Type B pancreatic cell (in vitro differentiated cells): ENCODE measurements around the gene SLC1A6. TPM values are rescaled to one million over a fixed set of nuclear protein-coding genes. Genes with fewer than 3 reads are reported as not detected.

ENCODE experiments used
- DNase-seq: peaks from one replicate; pipeline ENCODE4 v3.0.0; 2021; ENCODE audit warnings: mixed read lengths; ENCODE audit not compliant: unreplicated experiment; ENCODE audit errors: extremely low spot score
- H3K27ac Mint-ChIP-seq: 2 replicates; pipeline ENCODE4 v1.8.0; 2021; ENCODE audit warnings: mild to moderate bottlenecking, mixed read lengths
- H3K27me3 Mint-ChIP-seq: 2 replicates; pipeline ENCODE4 v1.8.0; 2021; ENCODE audit warnings: mixed read lengths
- H3K36me3 Mint-ChIP-seq: 2 replicates; pipeline ENCODE4 v1.8.0; 2021; ENCODE audit warnings: mixed read lengths
- H3K4me1 Mint-ChIP-seq: one replicate; pipeline ENCODE4 v1.8.0; 2021; ENCODE audit warnings: mixed read lengths; ENCODE audit not compliant: unreplicated experiment
- H3K4me3 Mint-ChIP-seq: 2 replicates; pipeline ENCODE4 v1.8.0; 2021; ENCODE audit warnings: mild to moderate bottlenecking, mixed read lengths
- H3K9me3 Mint-ChIP-seq: 2 replicates; pipeline ENCODE4 v1.8.0; 2021; ENCODE audit warnings: mixed read lengths
- CTCF ChIP-seq: fragments of 200-600 bp; sonication (generic); conservative IDR thresholded peaks from 2 replicates; pipeline ENCODE4 v1.5.0; 2021; ENCODE audit warnings: antibody characterized with exemption, mild to moderate bottlenecking
- total RNA-seq: library from RNA; stranded (reverse); gene quantifications from 2 replicates; pipeline ENCODE4 v1.2.1, GENCODE V29; 2021; ENCODE audit warnings: low replicate concordance

Gene SLC1A6
- total RNA-seq, 1 donor from 2014 or later = 6.4 TPM

GRCh38 chr19:15015946-15016542 is 36.4 kb upstream of the SLC1A6 start:
- TF ChIP-seq CTCF = no peak
- Mint-ChIP-seq H3K36me3 (no peaks in the 10 kb centered on the region), H3K27me3 (peaks cover 22% of the 10 kb centered on the region), H3K9me3 (no peaks in the 10 kb centered on the region), H3K4me3 (no peak overlapping the region), H3K27ac (no peak overlapping the region), H3K4me1 (no peaks in the 10 kb centered on the region)
- DNase-seq = no peak

- DNase-seq = no peak
- no peak for TF ChIP-seq CTCF
- Mint-ChIP-seq H3K36me3 (no peaks in the 10 kb centered on the region), H3K4me3 (no peak overlapping the region), H3K4me1 (no peaks in the 10 kb centered on the region), H3K27me3 (peaks cover 33% of the 10 kb centered on the region), H3K27ac (no peak overlapping the region), H3K9me3 (no peaks in the 10 kb centered on the region)
Measured at GRCh38 chr19:15014579-15014978, 34.9 kb upstream of the SLC1A6 start.

- DNase-seq = no peak
- H3K36me3 Mint-ChIP-seq = no peaks in the 10 kb centered on the region
- no peak for TF ChIP-seq CTCF
- H3K4me3 Mint-ChIP-seq = no peak overlapping the region
- peaks cover 38% of the 10 kb centered on the region for H3K27me3 Mint-ChIP-seq
- no peaks in the 10 kb centered on the region for H3K9me3 Mint-ChIP-seq
- H3K27ac Mint-ChIP-seq = no peak overlapping the region
- no peaks in the 10 kb centered on the region for H3K4me1 Mint-ChIP-seq
Measured at GRCh38 chr19:15010501-15011300, 31.0 kb upstream of the SLC1A6 start.

GRCh38 chr19:15008308-15008707 is 28.6 kb upstream of the SLC1A6 start:
- H3K27me3 Mint-ChIP-seq = peaks cover 35% of the 10 kb centered on the region
- no peaks in the 10 kb centered on the region for H3K36me3 Mint-ChIP-seq
- no peak for DNase-seq
- no peak for TF ChIP-seq CTCF
- H3K27ac Mint-ChIP-seq = no peak overlapping the region
- H3K4me1 Mint-ChIP-seq = no peaks in the 10 kb centered on the region
- H3K4me3 Mint-ChIP-seq = no peak overlapping the region
- H3K9me3 Mint-ChIP-seq = no peaks in the 10 kb centered on the region

GRCh38 chr19:14997981-14998380 is 18.3 kb upstream of the SLC1A6 start:
- H3K27ac Mint-ChIP-seq = no peak overlapping the region
- no peak for DNase-seq
- TF ChIP-seq CTCF = no peak
- peaks cover 18% of the 10 kb centered on the region for H3K27me3 Mint-ChIP-seq
- no peaks in the 10 kb centered on the region for H3K9me3 Mint-ChIP-seq
- H3K4me1 Mint-ChIP-seq = no peaks in the 10 kb centered on the region
- H3K4me3 Mint-ChIP-seq = no peak overlapping the region
- no peaks in the 10 kb centered on the region for H3K36me3 Mint-ChIP-seq
